NCI-H128 (cell line): ENCODE data around the gene ZNF563.
"Not testable (repeated sequence)": the region's sequence is repeated elsewhere in the genome, so short reads cannot be mapped to it uniquely, and the experiment has no call there.

Source experiments
- DNase-seq: peaks from one replicate; lab custom pipeline; 2025; ENCODE audit not compliant: unreplicated experiment; lab: John Stamatoyannopoulos, UW

Gene ZNF563

GRCh38 chr19:12333162-12334159 lies at the start of gene ZNF563:
TSS of gene ZNF563 (minus strand) at chr19:12333633. CDS start at chr19:12333482, 151 bp downstream.
- DNase-seq, result peak; percentile 95

- no peak for DNase-seq
These were observed 47.0 kb upstream of the ZNF563 start for GRCh38 chr19:12380444-12380737.

GRCh38 chr19:12379732-12380443 lies 46.5 kb upstream of the ZNF563 start:
- DNase-seq, result no peak

DNA sequence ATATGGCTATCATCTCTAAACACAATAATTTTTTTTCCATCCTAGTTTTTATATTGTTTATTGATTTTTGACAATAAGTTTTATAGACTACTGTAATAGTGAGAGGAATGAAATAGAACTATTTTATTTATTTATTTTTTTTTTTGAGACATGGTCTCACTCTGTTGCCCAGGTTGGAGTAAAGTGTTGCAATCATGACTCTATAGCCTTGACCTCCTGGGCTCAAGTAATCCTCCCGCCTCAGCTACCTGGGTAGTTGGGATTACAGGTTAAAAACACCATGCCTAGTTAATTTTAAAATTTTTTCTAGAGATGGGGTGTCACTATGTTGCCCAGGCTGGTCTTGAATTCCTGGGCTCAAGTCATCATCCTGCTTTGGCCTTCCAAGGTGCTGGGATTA lies 40.6 kb upstream of the ZNF563 start:
- DNase-seq, result no peak

GRCh38 chr19:12365236-12366162 lies 32.1 kb upstream of the ZNF563 start, which contains the start of gene ZNF442:
TSS of gene ZNF442 (minus strand) at chr19:12365683. CDS start at chr19:12363631, 2,052 bp downstream.
- DNase-seq, result peak; percentile 92

DNA sequence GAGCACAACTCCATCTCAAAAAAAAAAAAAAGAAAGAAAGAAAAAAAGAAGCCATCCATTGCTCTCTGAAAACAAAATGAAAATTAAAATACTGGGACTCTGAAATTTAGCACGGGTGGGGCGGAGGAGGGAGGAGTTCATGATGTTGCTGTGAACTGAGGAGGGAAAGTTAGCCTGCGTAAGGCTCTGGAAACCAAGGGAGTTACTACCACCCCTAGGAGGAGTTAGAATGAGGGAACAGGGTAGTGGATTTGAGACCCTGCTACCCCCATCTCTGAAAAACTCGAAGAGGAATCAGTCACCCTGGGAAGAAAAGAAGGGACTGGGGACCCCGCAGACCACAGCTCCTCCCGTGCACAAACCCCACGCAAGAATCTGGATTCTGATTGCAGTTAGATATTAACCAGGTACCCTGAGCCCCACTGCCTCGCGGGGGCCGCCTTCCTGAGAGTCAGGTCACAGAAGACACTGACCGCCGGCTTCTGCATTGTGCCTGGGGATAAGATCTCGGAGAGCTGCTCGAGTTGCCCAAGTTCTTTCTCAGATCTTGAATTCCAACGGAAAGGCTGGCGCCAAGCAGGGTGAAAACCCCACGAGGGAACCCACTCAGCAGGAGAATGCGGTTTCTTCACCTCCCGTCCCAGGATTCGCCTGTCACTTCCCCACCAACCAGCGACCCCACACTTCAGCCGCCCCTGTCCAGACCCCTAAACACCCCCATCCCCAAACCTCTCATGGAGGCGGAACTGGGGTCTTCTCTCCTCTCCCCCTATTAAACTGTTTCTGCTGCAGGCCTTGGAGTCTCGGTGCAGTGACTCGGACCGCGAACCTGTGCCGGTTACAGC lies 31.2 kb upstream of the ZNF563 start:
- no peak for DNase-seq

- not testable (repeated sequence) for DNase-seq
These were observed 28.8 kb upstream of the ZNF563 start for GRCh38 chr19:12362236-12362635.

- no peak for DNase-seq
These were observed 19.9 kb upstream of the ZNF563 start for GRCh38 chr19:12353375-12353774.

- no peak for DNase-seq
These were observed 17.4 kb upstream of the ZNF563 start for GRCh38 chr19:12350890-12351197.

DNA sequence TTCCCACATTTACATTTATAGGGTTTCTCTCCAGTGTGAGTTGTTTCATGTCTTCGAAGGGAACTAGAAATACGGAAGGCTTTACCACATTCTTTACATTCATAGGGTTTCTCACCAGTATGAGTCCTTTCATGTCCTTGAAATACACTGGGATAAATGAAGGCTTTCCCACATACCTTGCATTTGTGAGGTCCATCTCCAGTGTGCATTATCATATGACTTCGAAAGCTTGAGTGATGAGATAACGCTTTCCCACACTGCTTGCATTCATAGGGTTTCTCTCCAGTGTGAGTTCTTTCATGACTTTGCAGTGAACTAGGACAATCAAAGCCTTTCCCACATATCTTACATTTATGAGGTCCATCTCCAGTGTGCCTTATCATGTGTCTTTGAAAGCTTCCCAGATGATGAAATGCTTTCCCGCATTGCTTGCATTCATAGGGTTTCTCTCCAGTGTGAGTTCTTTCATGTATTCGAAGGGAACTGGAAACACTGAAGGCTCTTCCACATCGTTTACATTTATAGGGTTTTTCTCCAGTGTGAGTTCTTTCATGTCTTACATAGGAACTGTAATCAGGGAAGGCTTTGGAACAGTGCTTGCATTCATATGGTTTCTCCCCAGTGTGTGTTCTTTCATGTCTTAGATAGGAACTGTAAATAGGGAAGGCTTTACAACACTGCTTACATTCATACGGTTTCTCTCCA lies 16.9 kb upstream of the ZNF563 start:
- no peak for DNase-seq

- DNase-seq, result no peak
These were observed 13.5 kb upstream of the ZNF563 start for GRCh38 chr19:12346896-12347295.

DNA sequence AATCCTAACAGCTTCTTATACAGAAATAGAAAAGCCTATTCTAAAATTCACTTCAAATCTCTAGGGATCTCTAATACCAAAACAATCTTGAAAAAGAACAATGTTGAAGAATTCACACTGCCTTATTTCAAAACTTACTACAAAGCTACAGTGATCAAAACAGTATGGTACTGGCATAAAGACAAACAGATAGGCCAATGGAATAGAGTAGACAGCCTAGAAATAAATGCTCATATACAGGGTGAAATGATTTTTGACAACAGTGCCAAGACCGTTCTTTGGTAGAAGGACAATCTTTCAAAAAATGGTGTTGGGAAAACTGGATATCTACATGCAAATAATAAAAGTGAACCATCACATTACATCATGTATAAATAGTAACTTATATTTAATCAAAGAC lies 11.8 kb upstream of the ZNF563 start:
- no peak for DNase-seq

DNA sequence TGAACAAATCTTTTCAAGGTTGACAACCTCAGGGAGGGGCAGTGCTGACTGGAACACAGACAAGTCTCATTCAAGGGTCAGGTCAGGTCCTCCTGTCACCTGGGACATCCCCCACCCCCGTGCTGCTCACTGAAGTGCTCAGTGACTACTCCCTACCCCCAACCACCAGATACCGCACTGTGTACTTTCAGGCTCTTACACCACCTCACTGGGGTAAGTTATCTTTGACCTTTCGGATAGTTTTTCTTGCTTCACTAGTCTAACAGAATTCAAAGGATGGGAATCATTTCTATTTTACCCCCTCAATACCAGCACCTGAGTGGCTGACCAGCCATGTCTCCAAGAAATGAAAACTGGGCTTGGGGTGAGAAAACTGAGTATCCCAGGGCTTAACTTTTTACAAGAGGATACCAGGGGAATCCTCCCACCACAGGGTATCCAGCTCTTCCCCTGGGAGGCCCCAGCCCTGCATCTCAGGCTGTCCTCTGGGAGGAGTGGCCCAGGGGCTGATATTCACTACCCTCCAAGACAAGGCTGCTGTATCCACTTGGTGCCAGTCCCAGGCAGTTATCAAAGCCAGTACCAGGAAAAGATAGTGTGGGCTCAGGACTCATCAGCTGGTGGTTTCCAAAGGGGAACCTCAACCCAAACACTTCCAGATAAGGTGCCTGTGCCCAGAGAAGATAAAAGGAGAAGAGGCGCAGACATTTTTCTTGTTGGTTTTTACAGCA lies 2.1 kb downstream of the ZNF563 start:
- no peak for DNase-seq

DNA sequence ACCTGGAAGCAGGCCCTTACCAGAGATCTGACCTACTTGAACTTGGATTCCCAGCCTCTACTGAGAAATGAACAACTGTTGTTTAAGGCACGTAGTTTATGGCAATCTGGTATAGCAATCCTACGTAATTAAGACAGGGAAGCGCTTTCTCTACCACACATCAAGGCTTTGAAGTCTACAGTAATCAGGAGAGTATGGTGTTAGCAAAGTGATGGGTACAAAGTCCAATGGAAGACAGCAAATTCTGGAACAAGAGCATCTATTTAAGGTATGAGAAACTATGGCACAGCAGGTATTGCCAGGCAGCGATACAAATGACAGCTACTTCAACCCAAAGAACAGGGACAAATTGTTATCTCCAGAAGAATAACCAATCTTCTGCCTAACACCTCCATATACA lies 3.1 kb downstream of the ZNF563 start:
- DNase-seq, result no peak

- no peak for DNase-seq
These were observed 7.7 kb downstream of the ZNF563 start for GRCh38 chr19:12325690-12326089.

GRCh38 chr19:12318782-12319413 lies 14.5 kb downstream of the ZNF563 start:
- DNase-seq, result no peak

DNA sequence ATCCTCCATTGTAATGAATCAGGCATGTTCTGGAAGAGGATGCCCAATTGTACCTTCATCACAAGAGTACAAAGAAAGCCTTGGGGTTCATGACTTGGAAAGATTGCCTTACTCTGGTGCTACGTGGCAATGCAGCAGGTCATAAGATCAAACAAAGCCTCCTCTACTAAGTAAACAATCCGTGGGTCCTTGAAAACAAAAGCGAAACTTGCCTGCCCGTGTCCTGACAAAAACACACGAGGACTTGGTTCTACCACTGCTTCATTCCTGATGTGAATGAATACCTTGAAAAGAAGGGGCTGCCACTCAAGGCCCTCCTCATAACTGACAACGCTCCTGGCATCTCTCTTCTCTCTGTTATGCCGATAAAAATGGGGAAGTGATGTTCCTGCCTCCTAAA lies 18.9 kb downstream of the ZNF563 start:
- no peak for DNase-seq

- not testable (repeated sequence) for DNase-seq
These were observed 24.5 kb downstream of the ZNF563 start for GRCh38 chr19:12308891-12309290.

DNA sequence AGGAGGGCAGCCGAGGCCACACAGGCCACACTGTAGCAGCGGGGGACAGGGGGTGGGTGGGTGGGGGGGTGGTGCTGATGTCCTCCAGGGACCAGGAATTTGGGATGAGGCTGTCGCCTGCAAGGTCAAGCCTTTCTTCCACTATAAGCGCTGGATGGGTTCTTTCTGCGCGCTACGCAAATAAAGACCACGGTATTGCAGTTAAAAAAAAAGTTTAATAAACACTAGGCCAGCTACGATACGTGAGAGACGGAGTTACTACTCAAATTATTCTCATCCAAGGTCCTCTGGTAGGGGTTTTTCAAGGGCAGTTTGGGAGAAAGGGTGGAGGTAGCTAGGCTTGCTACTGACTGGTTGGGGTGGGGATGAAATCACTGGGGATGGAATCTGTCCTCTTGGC lies 38.2 kb downstream of the ZNF563 start:
- no peak for DNase-seq
